NCI-H345 (cell line): Measurements from ENCODE around the gene SLC48A1.

Source experiments
- DNase-seq: peaks from one replicate; lab custom pipeline; 2025; lab: John Stamatoyannopoulos, UW

The SLC48A1 gene

GRCh38 chr12:47757840-47758583, 15.0 kb upstream of the SLC48A1 start:
- no peak for DNase-seq

- DNase-seq, result no peak
Measured at GRCh38 chr12:47758584-47758833, 14.5 kb upstream of the SLC48A1 start.

GRCh38 chr12:47758834-47759690, 14.0 kb upstream of the SLC48A1 start, which contains the start of gene RAPGEF3:
Gene RAPGEF3 (minus strand): TSS chr12:47758880. CDS start chr12:47758556, 324 bp downstream.
- DNase-seq, result no peak

- no peak for DNase-seq
Measured at GRCh38 chr12:47762850-47763465, 10.1 kb upstream of the SLC48A1 start.

- no peak for DNase-seq
Measured at GRCh38 chr12:47763481-47764346, 9.3 kb upstream of the SLC48A1 start.

GRCh38 chr12:47766502-47767215, 6.4 kb upstream of the SLC48A1 start:
- DNase-seq, result no peak

GRCh38 chr12:47767216-47767724, 5.8 kb upstream of the SLC48A1 start:
- no peak for DNase-seq

- no peak for DNase-seq
Measured at GRCh38 chr12:47768323-47768811, 4.7 kb upstream of the SLC48A1 start.

GRCh38 chr12:47769234-47770085, 3.6 kb upstream of the SLC48A1 start:
- no peak for DNase-seq

- DNase-seq, result no peak
Measured at GRCh38 chr12:47770086-47770726, 2.8 kb upstream of the SLC48A1 start.

GRCh38 chr12:47771304-47771703, 1.7 kb upstream of the SLC48A1 start:
- DNase-seq, result no peak

GRCh38 chr12:47772094-47772660, 861 bp upstream of the SLC48A1 start:
- no peak for DNase-seq

GRCh38 chr12:47772738-47773061, 338 bp upstream of the SLC48A1 start:
- DNase-seq, result no peak

- DNase-seq, result no peak
Measured at GRCh38 chr12:47773858-47774580, 981 bp downstream of the SLC48A1 start.

- no peak for DNase-seq
Measured at GRCh38 chr12:47774663-47775062, 1.6 kb downstream of the SLC48A1 start.

- no peak for DNase-seq
Measured at GRCh38 chr12:47775100-47775911, 2.3 kb downstream of the SLC48A1 start.

- DNase-seq, result no peak
Measured at GRCh38 chr12:47776471-47777143, 3.6 kb downstream of the SLC48A1 start.
